Gastrocnemius medialis (tissue), 4 donors: ENCODE results near the gene PCDH12.

Source experiments
- CTCF ChIP-seq, 5 experiments: fragments of 450-650 bp in 3 of 5; fragments of 200-600 bp in 2 of 5; sonication (generic) in 2 of 5; IDR thresholded peaks in 4 of 5; conservative IDR thresholded peaks in 1 of 5; 1 replicate in 4 of 5; 2 replicates in 1 of 5; pipeline ENCODE4 v1.5.1; 2016 to 2019; ENCODE audit warnings: antibody characterized with exemption in 5 of 5, mild to moderate bottlenecking in 3 of 5, moderate library complexity in 3 of 5
- POLR2A ChIP-seq, 2 donors: fragments of 450-650 bp; IDR thresholded peaks; one replicate each; pipeline ENCODE4 v1.6.1; 2017; ENCODE audit warnings: antibody characterized with exemption in 2 of 2, mild to moderate bottlenecking in 2 of 2, moderate library complexity in 2 of 2

GRCh38 chr5:141989720-141990119 lies 31.7 kb upstream of the PCDH12 start:
- TF ChIP-seq CTCF (IDR thresholded peaks at IDR 0.05 in 4 of 5, conservative IDR thresholded peaks at IDR 0.05 in 1 of 5) (no peak), POLR2A (IDR thresholded peaks at IDR 0.05) (no peak)
